ENCODE measurements around the gene GRK5. TPM values are rescaled to one million over a fixed set of nuclear protein-coding genes. Genes with fewer than 3 reads are reported as not detected.

Gene GRK5
- total and polyA plus RNA-seq, 2 experiments from 2014 or later = 5.2 to 13.7 TPM

DNA sequence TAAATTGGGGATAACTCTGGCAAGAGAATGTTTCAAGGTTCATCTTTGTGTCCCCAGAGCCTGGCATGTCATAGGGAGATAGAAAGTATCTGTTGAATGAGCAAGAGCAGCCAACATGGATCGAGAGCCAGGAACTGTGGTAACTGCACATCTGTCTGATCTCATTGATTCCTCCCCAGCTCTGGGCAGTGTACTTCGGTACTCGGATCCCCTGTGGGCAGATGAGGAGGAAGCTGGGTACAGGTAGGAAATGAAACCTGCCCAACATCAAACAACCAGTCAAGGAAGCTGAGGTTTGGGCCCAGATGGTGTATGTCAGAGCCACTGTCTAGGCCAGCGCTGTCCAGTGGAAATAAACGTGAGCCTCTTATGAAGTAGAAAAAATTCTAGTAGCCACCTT lies 76.4 kb downstream of the GRK5 start:
- Histone ChIP-seq H2AFZ (no peak overlapping the region), H4K20me1 (ENCODE audit: insufficient read depth) (no peaks in the 10 kb centered on the region), H3K27me3 (replicated peaks; ENCODE audit: insufficient read depth) (no peaks in the 10 kb centered on the region), H3F3A (ENCODE audit: insufficient read depth) (no peaks in the 10 kb centered on the region), H3K27ac (no peak overlapping the region), H3K79me2 (ENCODE audit: insufficient read depth) (peaks cover 80% of the 10 kb centered on the region), H3K9me2 (ENCODE audit: insufficient read depth) (no peaks in the 10 kb centered on the region), H3K9ac (no peak overlapping the region), H3K4me2 (ENCODE audit: unreplicated experiment) (no peak overlapping the region), H3K9me3 (ENCODE audit: low read depth) (no peaks in the 10 kb centered on the region), H3K4me3 (no peak overlapping the region), H3K36me3 (ENCODE audit: low read depth) (no peaks in the 10 kb centered on the region), H3K4me1 (ENCODE audit: insufficient read depth) (0 out of 2 replicates have a peak, but pooled peaks cover 6% of the 10 kb centered on the region)
- in situ Hi-C loops (cut with MboI) = no loop called here
- WGBS, 2 experiments (ENCODE audit: low coverage in 1 of 2, low lambda C conversion rate in 2 of 2, missing lambda C conversion rate in 2 of 2) = 68 to 70% methylated on average over 5 of the region's 5 CpGs
- TF ChIP-seq EZH2 (IDR thresholded peaks at IDR 0.05; ENCODE audit: insufficient read depth, poor library complexity, severe bottlenecking) (no peak), EZH2phosphoT487 (IDR thresholded peaks at IDR 0.05; ENCODE audit: insufficient read depth, low read depth) (no peak)
- no peak for DNase-seq

DNA sequence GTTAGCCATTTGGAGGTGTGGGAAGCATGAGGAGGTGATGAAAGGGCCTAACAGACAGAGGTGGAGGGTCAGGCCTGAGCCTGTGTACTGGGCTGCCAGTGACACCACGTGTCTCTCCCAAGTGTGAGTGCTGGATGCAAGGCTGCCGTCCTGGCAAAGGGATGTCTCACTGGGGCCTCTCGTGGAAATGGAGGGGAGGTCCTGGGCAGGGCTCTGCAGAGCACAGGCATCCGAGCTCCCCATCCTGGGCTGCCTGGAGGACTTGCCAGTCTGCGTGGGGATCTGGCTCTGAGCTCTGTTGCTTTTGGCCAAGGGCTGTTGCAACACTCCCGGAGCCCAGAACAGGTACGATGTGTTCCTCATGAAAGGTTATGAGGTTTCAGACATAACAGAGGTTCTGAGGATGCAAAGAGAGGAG lies 77.3 kb downstream of the GRK5 start:
- no peak overlapping the region for H3K4me2 ChIP-seq (ENCODE audit: unreplicated experiment)
- H3F3A ChIP-seq (ENCODE audit: insufficient read depth) = no peaks in the 10 kb centered on the region
- WGBS, 2 experiments (ENCODE audit: low coverage in 1 of 2, low lambda C conversion rate in 2 of 2, missing lambda C conversion rate in 2 of 2) = 84 to 86% methylated on average over 7 of the region's 7 CpGs
- H3K27me3 ChIP-seq (replicated peaks; ENCODE audit: insufficient read depth) = no peaks in the 10 kb centered on the region
- H3K79me2 ChIP-seq (ENCODE audit: insufficient read depth) = peaks cover 84% of the 10 kb centered on the region
- H3K27ac ChIP-seq = no peak overlapping the region
- no peak overlapping the region for H2AFZ ChIP-seq
- H3K9me2 ChIP-seq (ENCODE audit: insufficient read depth) = no peaks in the 10 kb centered on the region
- H3K4me1 ChIP-seq (ENCODE audit: insufficient read depth) = 0 out of 2 replicates have a peak, but pooled peaks cover 6% of the 10 kb centered on the region
- no peaks in the 10 kb centered on the region for H4K20me1 ChIP-seq (ENCODE audit: insufficient read depth)
- in situ Hi-C loops (cut with MboI) = no loop called here
- H3K9me3 ChIP-seq (ENCODE audit: low read depth) = no peaks in the 10 kb centered on the region
- H3K4me3 ChIP-seq = no peak overlapping the region
- TF ChIP-seq EZH2 (IDR thresholded peaks at IDR 0.05; ENCODE audit: insufficient read depth, poor library complexity, severe bottlenecking) (no peak), EZH2phosphoT487 (IDR thresholded peaks at IDR 0.05; ENCODE audit: insufficient read depth, low read depth) (no peak)
- no peak overlapping the region for H3K9ac ChIP-seq
- no peak for DNase-seq
- H3K36me3 ChIP-seq (ENCODE audit: low read depth) = no peaks in the 10 kb centered on the region

DNA sequence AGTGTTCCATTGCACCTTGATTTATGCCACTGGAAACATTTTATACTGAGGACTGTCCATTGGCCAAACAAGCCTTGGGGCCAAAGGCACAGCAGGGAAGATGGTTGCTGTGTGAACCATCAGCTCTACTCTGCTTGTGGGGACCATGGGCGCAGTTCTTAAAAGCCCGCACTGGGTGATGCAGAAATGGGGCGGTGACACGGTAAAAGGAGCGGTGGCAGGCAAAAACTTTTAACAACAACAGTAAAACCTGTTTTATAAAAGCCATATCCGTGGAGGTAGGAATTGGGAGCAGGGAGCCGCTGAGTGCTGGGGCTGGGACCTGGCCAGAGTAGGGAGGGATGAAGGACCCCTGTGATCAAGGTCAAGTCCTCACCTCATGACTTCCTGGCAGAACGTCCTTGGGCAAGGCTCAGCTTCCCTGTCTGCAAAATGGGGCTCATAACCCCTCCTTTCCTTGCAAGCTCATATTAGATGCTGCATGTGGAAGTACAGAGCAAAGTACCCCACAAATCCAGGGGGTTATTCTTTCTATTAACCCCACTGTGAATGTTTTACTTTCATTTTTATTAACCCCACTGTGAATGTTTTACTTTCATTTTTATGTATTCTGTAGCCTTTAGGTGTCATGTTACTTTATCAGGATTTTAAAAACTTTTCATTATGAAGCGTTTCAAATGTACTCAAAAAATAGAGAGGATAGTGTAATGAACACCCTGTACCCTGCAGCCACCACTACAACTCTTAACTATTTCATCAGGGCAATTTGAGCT lies 78.3 kb downstream of the GRK5 start:
- in situ Hi-C loops (cut with MboI) = no loop called here
- Histone ChIP-seq H3K9me2 (ENCODE audit: insufficient read depth) (no peaks in the 10 kb centered on the region), H3K9me3 (ENCODE audit: low read depth) (no peaks in the 10 kb centered on the region), H3K4me1 (ENCODE audit: insufficient read depth) (0 out of 2 replicates have a peak, but pooled peaks cover 6% of the 10 kb centered on the region), H4K20me1 (ENCODE audit: insufficient read depth) (no peaks in the 10 kb centered on the region), H3K27ac (no peak overlapping the region), H2AFZ (no peak overlapping the region), H3K36me3 (ENCODE audit: low read depth) (no peaks in the 10 kb centered on the region), H3K4me2 (ENCODE audit: unreplicated experiment) (no peak overlapping the region), H3K9ac (no peak overlapping the region), H3K27me3 (replicated peaks; ENCODE audit: insufficient read depth) (no peaks in the 10 kb centered on the region), H3K4me3 (no peak overlapping the region), H3F3A (ENCODE audit: insufficient read depth) (no peaks in the 10 kb centered on the region), H3K79me2 (ENCODE audit: insufficient read depth) (peaks cover 78% of the 10 kb centered on the region)
- TF ChIP-seq EZH2phosphoT487 (IDR thresholded peaks at IDR 0.05; ENCODE audit: insufficient read depth, low read depth) (no peak), EZH2 (IDR thresholded peaks at IDR 0.05; ENCODE audit: insufficient read depth, poor library complexity, severe bottlenecking) (no peak)
- DNase-seq = no peak
- 87% methylated on average over 9 of the region's 9 CpGs for WGBS, 2 experiments (ENCODE audit: low coverage in 1 of 2, low lambda C conversion rate in 2 of 2, missing lambda C conversion rate in 2 of 2)

DNA sequence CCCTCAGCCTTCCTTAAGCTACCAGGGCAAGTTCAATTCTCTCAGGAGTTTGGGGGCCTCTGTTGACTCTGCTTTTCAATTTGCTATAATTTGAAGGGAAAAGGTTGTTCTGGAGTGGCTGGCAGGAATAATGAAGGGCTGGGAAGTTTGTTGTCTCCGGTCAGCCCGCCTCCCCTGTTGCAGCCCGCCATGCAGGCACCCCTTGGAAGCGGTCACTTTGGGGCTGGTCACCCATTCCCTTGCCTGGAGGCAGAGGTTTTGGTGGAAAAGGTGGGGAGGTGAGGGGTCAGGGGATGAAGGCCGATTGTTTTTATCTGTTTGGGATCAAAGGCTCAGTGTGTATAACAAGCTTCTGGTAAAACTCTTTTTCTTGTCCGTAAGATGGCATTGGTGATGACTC lies 79.1 kb downstream of the GRK5 start:
- no peaks in the 10 kb centered on the region for H3K36me3 ChIP-seq (ENCODE audit: low read depth)
- H3K4me3 ChIP-seq = no peak overlapping the region
- no peak overlapping the region for H3K9ac ChIP-seq
- H3K4me1 ChIP-seq (ENCODE audit: insufficient read depth) = 0 out of 2 replicates have a peak, but pooled peaks cover 2% of the 10 kb centered on the region
- no peak for DNase-seq
- no peak overlapping the region for H2AFZ ChIP-seq
- no peaks in the 10 kb centered on the region for H3K9me3 ChIP-seq (ENCODE audit: low read depth)
- no peaks in the 10 kb centered on the region for H3F3A ChIP-seq (ENCODE audit: insufficient read depth)
- no peaks in the 10 kb centered on the region for H3K27me3 ChIP-seq (replicated peaks; ENCODE audit: insufficient read depth)
- WGBS, 2 experiments (ENCODE audit: low coverage in 1 of 2, low lambda C conversion rate in 2 of 2, missing lambda C conversion rate in 2 of 2) = 86 to 90% methylated on average over 6 of the region's 6 CpGs
- H3K4me2 ChIP-seq (ENCODE audit: unreplicated experiment) = no peak overlapping the region
- H3K79me2 ChIP-seq (ENCODE audit: insufficient read depth) = peaks cover 69% of the 10 kb centered on the region
- no peaks in the 10 kb centered on the region for H4K20me1 ChIP-seq (ENCODE audit: insufficient read depth)
- no peak overlapping the region for H3K27ac ChIP-seq
- no peaks in the 10 kb centered on the region for H3K9me2 ChIP-seq (ENCODE audit: insufficient read depth)
- no peak for TF ChIP-seq EZH2 (IDR thresholded peaks at IDR 0.05; ENCODE audit: insufficient read depth, poor library complexity, severe bottlenecking)
- TF ChIP-seq EZH2phosphoT487 (IDR thresholded peaks at IDR 0.05; ENCODE audit: insufficient read depth, low read depth) = no peak
- in situ Hi-C loops (cut with MboI) = no loop called here
